Endothelial cell of umbilical vein (primary cell): Measurements from ENCODE around the gene SIVA1. TPM values are rescaled to one million over a fixed set of nuclear protein-coding genes. Genes with fewer than 3 reads are reported as not detected.

Source experiments
- BruUV-seq: library from RNA; stranded (reverse); fragments of 400-500 nt; replicated peaks from 2 replicates; lab custom pipeline; 2021; lab: Mats Ljungman, UMichigan
- CTCF ChIA-PET: fragments of 300-600, 350-600 bp; sonication (Branson Sonifier 250); formaldehyde crosslinking; loops from one replicate; lab custom pipeline; 2021; ENCODE audit warnings: antibody characterized with exemption, inconsistent platforms; lab: Charles Lee
- POLR2A ChIA-PET: fragments of 300-600, 350-600 bp; sonication (Branson Sonifier 250); formaldehyde crosslinking; loops from one replicate; lab custom pipeline; 2021; ENCODE audit warnings: antibody characterized with exemption, inconsistent platforms; lab: Charles Lee
- DNase-seq: peaks from one replicate; pipeline ENCODE4 v3.0.0-alpha.2; 2011; ENCODE audit warnings: low read depth, low spot score
- FAIRE-seq: peaks from 2 replicates; lab custom pipeline; 2011; peaks lifted over from hg19 to GRCh38; lab: Jason Lieb, UNC
- H2AFZ ChIP-seq: 2 replicates; pipeline ENCODE4 v1.6.0; 2012; ENCODE audit warnings: low read depth, low read length, control low read depth, inconsistent platforms
- H3K27ac ChIP-seq: 2 replicates; pipeline ENCODE4 v1.5.1; 2011; ENCODE audit warnings: low read depth, mild to moderate bottlenecking, control low read depth, low read length, moderate library complexity; ENCODE audit not compliant: insufficient read depth
- H3K27me3 ChIP-seq, 2 experiments: 2 replicates each; pipeline versions ENCODE4 v1.6.0 to v1.6.1; 2011; ENCODE audit warnings: low read length in 2 of 2, mixed read lengths in 1 of 2; ENCODE audit not compliant: control insufficient read depth in 2 of 2, insufficient read depth in 2 of 2
- H3K36me3 ChIP-seq, 2 experiments: 2 replicates in 1 of 2; 3 replicates in 1 of 2; pipeline ENCODE4 v1.5.1; 2011; ENCODE audit warnings: low read length in 2 of 2, mild to moderate bottlenecking in 1 of 2, moderate library complexity in 1 of 2; ENCODE audit not compliant: control insufficient read depth in 2 of 2, insufficient read depth in 2 of 2; ENCODE audit errors: extremely low read depth in 1 of 2
- H3K4me1 ChIP-seq: 3 replicates; pipeline ENCODE4 v1.5.1; 2011; ENCODE audit warnings: mild to moderate bottlenecking, low read length; ENCODE audit not compliant: control insufficient read depth, insufficient read depth; ENCODE audit errors: extremely low read depth
- H3K4me2 ChIP-seq: 2 replicates; pipeline ENCODE4 v1.6.1; 2011; ENCODE audit warnings: low read length, control low read depth, mixed read lengths; ENCODE audit not compliant: insufficient read depth
- H3K4me3 ChIP-seq, 3 experiments: fragments of 200-600 bp in 1 of 3; sonication (generic), shearing (Covaris generic) in 1 of 3; replicated peaks in 1 of 3; 2 replicates each; pipeline ENCODE4 v1.5.1; 2011 to 2016; ENCODE audit warnings: control low read depth in 3 of 3, low read length in 3 of 3, mild to moderate bottlenecking in 2 of 3, inconsistent platforms in 1 of 3, low read depth in 1 of 3, moderate library complexity in 1 of 3; ENCODE audit not compliant: insufficient read depth in 1 of 3
- H3K79me2 ChIP-seq: 2 replicates; pipeline ENCODE4 v1.6.0; 2012; ENCODE audit warnings: low read length, inconsistent platforms; ENCODE audit not compliant: control insufficient read depth, insufficient read depth
- H3K9ac ChIP-seq: replicated peaks from 2 replicates; pipeline ENCODE3; 2011; ENCODE audit warnings: low read length, control low read depth; ENCODE audit not compliant: insufficient read depth; ENCODE audit errors: extremely low read depth
- H3K9me1 ChIP-seq: replicated peaks from 3 replicates; pipeline ENCODE4 v1.6.0; 2011; ENCODE audit warnings: mild to moderate bottlenecking, low read length; ENCODE audit not compliant: control insufficient read depth, insufficient read depth; ENCODE audit errors: extremely low read depth
- H3K9me3 ChIP-seq: replicated peaks from 2 replicates; pipeline ENCODE4 v1.5.1; 2012; ENCODE audit warnings: low read length, inconsistent platforms; ENCODE audit not compliant: control insufficient read depth, insufficient read depth
- H4K20me1 ChIP-seq: replicated peaks from 2 replicates; pipeline ENCODE3; 2011; ENCODE audit warnings: mild to moderate bottlenecking, low read length; ENCODE audit not compliant: control insufficient read depth, insufficient read depth; ENCODE audit errors: extremely low read depth
- EZH2 ChIP-seq: IDR thresholded peaks from 2 replicates; pipeline ENCODE4 v1.6.1; 2012; ENCODE audit warnings: borderline replicate concordance, low read depth, mild to moderate bottlenecking, moderate library complexity, low read length, inconsistent platforms; ENCODE audit not compliant: severe bottlenecking
- FOS ChIP-seq: IDR thresholded peaks from 2 replicates; pipeline ENCODE4 v1.6.1; 2011; ENCODE audit warnings: mild to moderate bottlenecking, low read length, moderate library complexity, borderline replicate concordance; ENCODE audit not compliant: insufficient read depth
- GATA2 ChIP-seq: IDR thresholded peaks from 2 replicates; pipeline ENCODE4 v1.7.0; 2011; ENCODE audit warnings: low read depth, mild to moderate bottlenecking, moderate library complexity, mixed read lengths, low read length; ENCODE audit not compliant: insufficient read length, insufficient read depth
- JUN ChIP-seq: IDR thresholded peaks from 2 replicates; pipeline ENCODE4 v1.6.1; 2011; ENCODE audit warnings: borderline replicate concordance, low read depth; ENCODE audit not compliant: insufficient read length, insufficient read depth
- MYC ChIP-seq: IDR thresholded peaks from one replicate; pipeline ENCODE4 v1.6.1; 2011; ENCODE audit warnings: mild to moderate bottlenecking, low read depth, low read length
- POLR2A ChIP-seq: IDR thresholded peaks from 2 replicates; pipeline ENCODE4 v1.6.1; 2012; ENCODE audit warnings: low read depth, mild to moderate bottlenecking, control low read depth, low read length
- POLR2AphosphoS5 ChIP-seq: IDR thresholded peaks from 2 replicates; pipeline ENCODE4 v1.6.1; 2012; ENCODE audit warnings: low read depth, mild to moderate bottlenecking, control low read depth, low read length, moderate library complexity; ENCODE audit not compliant: insufficient read depth
- dilution Hi-C: fragments of 300-500 bp; cut with MboI; formaldehyde crosslinking; loops from one replicate; pipeline ENCODE4 v1.15.0; 2019; ENCODE audit warnings: low sequenced_read_pairs; ENCODE audit not compliant: extremely low pct_ligation_motif_present
- intact Hi-C: fragments of 100-400 bp; cut with micrococcal nuclease; formaldehyde crosslinking; loops from one replicate; pipeline ENCODE4 v1.10.0; 2022
- polyA plus RNA-seq, 4 experiments: library from polyadenylated mRNA; depleted of rRNA in 3 of 4; stranded (reverse) in 3 of 4; unstranded in 1 of 4; fragments of >200 nt; gene quantifications; 2 replicates each; pipeline versions ENCODE4 v1.2.1 to v1.2.3, GENCODE V29; 2011 to 2012; ENCODE audit warnings: missing spikeins in 1 of 4
- total RNA-seq: library from RNA; stranded (reverse); gene quantifications from 2 replicates; pipeline ENCODE4 v1.2.3, GENCODE V29; 2021
- TF ChIP-seq, protein P1 (sequence below), 2 donors: IDR thresholded peaks; 1 replicate in 1 of 2; 2 replicates in 1 of 2; pipeline ENCODE4 v1.5.1; 2011; ENCODE audit warnings: low read length in 2 of 2, mild to moderate bottlenecking in 2 of 2, moderate library complexity in 2 of 2, control low read depth in 1 of 2, inconsistent platforms in 1 of 2, low read depth in 1 of 2; ENCODE audit not compliant: insufficient read depth in 1 of 2; ENCODE audit errors: extremely low read depth in 1 of 2
- TF ChIP-seq, protein P2 (sequence below): IDR thresholded peaks from 2 replicates; pipeline ENCODE4 v1.6.1; 2011; ENCODE audit not compliant: insufficient read depth, insufficient read length

Gene SIVA1
- total and polyA plus RNA-seq, 2 donors (not counting 3 experiments of a cell fraction or from before 2014, with no cell fraction given) = 101 to 299 TPM

DNA sequence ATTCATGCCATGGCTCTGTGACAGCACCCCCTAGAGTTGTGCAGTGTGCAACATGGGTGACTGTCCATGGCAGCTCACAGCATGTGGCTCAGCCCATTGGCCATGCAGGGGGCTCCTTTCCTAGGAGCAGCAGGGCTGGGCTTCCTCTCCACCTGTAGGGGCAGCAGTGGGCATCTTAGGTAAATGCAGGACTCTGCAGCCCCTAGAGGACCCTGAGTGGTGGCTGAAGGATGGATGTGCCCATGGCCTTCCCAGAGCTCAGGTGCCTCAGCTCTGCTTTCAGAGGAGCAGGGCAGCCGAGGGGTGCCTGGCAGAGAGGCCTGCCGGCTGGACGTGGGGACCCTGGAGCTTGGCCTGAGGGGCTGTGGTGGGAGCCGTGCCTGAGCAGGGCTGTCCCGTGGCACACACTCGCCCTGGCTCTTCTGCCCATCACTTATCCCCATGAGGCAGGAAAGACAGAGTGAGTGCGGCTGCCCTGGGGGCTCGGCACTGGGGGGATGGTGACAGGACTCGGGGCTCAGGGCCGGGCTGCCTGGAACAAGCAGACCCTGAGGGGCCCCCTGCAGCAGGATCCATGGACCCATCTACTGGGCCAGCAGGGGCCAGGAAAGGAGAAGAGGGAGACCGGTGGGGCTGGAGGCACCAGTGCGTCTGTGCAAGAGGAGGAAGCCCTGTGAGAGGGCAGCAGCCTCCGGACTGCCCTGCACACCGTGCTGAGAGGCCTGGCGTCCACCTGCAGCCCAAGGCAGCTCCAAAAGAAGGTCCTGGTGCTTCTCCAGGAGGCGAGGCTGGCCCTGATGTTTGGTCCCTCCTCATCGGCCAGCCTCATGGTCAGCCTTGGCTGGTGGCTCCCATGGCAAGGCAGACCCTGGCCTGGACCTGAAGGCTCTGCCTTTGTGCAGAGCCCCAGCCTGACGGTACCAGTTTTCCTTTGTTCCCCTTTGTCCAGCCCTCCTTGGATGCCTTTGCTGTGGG, 21.3 kb upstream of the SIVA1 start:
- TF ChIP-seq, protein P1, sequence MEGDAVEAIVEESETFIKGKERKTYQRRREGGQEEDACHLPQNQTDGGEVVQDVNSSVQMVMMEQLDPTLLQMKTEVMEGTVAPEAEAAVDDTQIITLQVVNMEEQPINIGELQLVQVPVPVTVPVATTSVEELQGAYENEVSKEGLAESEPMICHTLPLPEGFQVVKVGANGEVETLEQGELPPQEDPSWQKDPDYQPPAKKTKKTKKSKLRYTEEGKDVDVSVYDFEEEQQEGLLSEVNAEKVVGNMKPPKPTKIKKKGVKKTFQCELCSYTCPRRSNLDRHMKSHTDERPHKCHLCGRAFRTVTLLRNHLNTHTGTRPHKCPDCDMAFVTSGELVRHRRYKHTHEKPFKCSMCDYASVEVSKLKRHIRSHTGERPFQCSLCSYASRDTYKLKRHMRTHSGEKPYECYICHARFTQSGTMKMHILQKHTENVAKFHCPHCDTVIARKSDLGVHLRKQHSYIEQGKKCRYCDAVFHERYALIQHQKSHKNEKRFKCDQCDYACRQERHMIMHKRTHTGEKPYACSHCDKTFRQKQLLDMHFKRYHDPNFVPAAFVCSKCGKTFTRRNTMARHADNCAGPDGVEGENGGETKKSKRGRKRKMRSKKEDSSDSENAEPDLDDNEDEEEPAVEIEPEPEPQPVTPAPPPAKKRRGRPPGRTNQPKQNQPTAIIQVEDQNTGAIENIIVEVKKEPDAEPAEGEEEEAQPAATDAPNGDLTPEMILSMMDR (IDR thresholded peaks at IDR 0.05; ENCODE audit: extremely low read depth in 1 of 2, insufficient read depth in 1 of 2, low read depth in 1 of 2, low read length in 2 of 2) = peak; percentile 41
- TF ChIP-seq MYC = no peak
- ChIA-PET CTCF (interaction anchor here (1.2 to 1.8 kb wide), 3 partner anchors 8 to 21 kb away, joined by 3 to 4 read pairs (median 3); partner anchors contain the start of genes ADSS1 and SIVA1), POLR2A (no interaction called here)
- no peak overlapping the region for H3K4me2 ChIP-seq
- no peak overlapping the region for H2AFZ ChIP-seq
- no peaks in the 10 kb centered on the region for H3K9me3 ChIP-seq
- H3K9me1 ChIP-seq = no peaks in the 10 kb centered on the region
- no TSS peak for BruUV-seq
- H3K36me3 ChIP-seq = no peaks in the 10 kb centered on the region
- H3K4me3 ChIP-seq = no peak overlapping the region
- H3K4me1 ChIP-seq = peaks cover 16% of the 10 kb centered on the region
- no peaks in the 10 kb centered on the region for H4K20me1 ChIP-seq
- no peak for FAIRE-seq
- intact Hi-C loops (no loop called here), dilution Hi-C loops (no loop called here)
- no peak for DNase-seq
- H3K27me3 ChIP-seq = no peaks in the 10 kb centered on the region
- no peak overlapping the region for H3K27ac ChIP-seq
- no peaks in the 10 kb centered on the region for H3K79me2 ChIP-seq
- no peak overlapping the region for H3K9ac ChIP-seq

DNA sequence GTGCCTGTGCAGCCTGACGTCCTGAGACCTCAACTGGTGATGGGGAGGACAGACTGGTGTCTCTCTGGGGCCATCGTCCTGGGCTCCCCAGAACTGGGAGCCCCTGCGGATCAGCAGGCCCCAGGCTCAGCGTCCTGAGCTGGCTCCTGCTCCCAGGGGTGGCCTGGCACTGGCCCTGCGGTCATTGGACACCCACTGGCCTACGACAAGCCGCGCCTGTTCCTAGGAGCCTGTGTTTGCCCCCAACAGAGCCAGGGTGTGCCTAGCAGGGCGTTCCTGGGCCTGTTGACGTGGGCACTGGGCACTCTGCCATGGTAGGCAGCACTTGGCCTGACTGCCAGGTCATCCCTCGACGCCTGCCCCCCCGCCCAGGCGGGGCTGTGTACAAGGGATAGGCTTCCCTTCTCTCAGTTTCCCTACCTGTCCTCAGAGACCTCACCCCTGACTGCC, 20.6 kb upstream of the SIVA1 start:
- Histone ChIP-seq H3K9ac (no peak overlapping the region), H3K27me3 (no peaks in the 10 kb centered on the region), H2AFZ (peak overlapping the region; percentile 28), H3K4me3 (no peak overlapping the region), H4K20me1 (no peaks in the 10 kb centered on the region), H3K9me1 (no peaks in the 10 kb centered on the region), H3K4me1 (peaks cover 19% of the 10 kb centered on the region), H3K27ac (no peak overlapping the region), H3K36me3 (no peaks in the 10 kb centered on the region), H3K4me2 (no peak overlapping the region), H3K9me3 (no peaks in the 10 kb centered on the region), H3K79me2 (no peaks in the 10 kb centered on the region)
- CTCF ChIA-PET = interaction anchor here (1.2 kb wide), 1 partner anchor 9 kb away, joined by 3 read pairs; the partner anchor contains the start of gene ADSS1
- TF ChIP-seq FOS = no peak
- TF ChIP-seq, protein P1 (IDR thresholded peaks at IDR 0.05; ENCODE audit: extremely low read depth in 1 of 2, insufficient read depth in 1 of 2, low read depth in 1 of 2, low read length in 2 of 2) = no peak
- TF ChIP-seq POLR2A = no peak
- no peak for TF ChIP-seq GATA2
- TF ChIP-seq MYC = no peak
- no peak for TF ChIP-seq JUN
- no peak for TF ChIP-seq POLR2AphosphoS5
- TF ChIP-seq, protein P2, sequence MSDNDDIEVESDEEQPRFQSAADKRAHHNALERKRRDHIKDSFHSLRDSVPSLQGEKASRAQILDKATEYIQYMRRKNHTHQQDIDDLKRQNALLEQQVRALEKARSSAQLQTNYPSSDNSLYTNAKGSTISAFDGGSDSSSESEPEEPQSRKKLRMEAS = no peak
- no peak for TF ChIP-seq EZH2
- dilution Hi-C loops (no loop called here), intact Hi-C loops (no loop called here)
- FAIRE-seq (no peak), DNase-seq (no peak)
- POLR2A ChIA-PET = no interaction called here
- no TSS peak for BruUV-seq
